NCI-H2029 treated with DMSO at 0.1 percent for 48 hours (cell line): ENCODE results near the gene KLRG1.

Experiments used
- DNase-seq: peaks from one replicate; lab custom pipeline; 2025; lab: John Stamatoyannopoulos, UW

Gene KLRG1

DNA sequence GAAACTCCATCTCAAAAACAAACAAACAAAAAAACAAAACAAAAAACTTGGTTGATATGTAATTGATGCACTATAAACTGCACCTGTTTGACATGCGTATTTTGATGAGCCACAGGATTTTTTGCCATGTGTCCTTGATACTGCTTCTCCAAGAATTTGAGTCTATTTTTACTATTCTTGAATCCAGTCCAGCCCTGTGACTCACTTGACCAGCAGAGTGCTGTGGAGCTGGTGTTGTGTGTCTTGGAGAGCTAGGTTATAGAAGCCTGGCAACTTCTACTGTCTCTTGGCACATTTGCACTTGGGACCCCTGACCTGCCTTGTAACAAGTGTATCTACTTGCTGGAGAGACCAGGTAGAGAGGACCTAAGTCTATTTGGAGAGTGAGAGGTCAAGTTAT lies 52.0 kb downstream of the KLRG1 start:
- DNase-seq: no peak

DNA sequence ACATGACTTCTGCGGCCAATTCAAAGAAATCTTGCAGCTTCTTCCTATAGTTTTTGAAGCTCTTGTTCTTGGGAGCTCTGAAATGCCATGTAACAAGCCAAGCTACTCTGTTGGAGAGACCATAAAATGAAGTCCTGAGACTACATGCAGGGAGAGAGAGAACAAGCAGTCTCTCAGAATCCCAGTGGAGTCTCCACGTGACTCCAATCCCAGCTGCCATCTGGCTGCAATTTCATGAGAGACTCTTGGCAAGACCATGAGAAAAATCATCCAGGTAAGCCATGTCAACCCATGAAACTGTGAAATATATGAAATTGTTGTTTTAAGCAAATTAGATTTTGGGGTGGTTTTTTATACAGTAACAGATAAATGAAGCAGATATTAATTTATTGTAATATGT lies 54.4 kb downstream of the KLRG1 start:
- DNase-seq: no peak

DNA sequence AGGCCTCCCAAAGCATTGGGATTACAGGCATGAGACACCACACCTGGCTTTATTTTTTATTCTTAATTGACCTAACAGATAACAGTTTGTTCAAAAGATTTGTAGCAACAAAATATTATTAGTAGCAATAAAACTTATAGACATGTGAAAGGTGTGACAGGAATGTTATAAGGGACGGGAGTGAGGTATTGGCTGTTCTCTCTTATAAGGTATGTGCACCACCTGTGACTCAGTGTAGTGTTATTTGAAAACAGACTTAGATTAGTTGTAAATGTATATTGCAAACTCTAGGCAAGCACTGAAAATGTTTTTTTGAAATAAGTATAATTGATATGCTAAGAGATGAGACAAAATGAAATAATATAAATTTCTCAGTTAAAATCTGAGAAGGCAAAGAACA lies 57.8 kb downstream of the KLRG1 start:
- DNase-seq: no peak

DNA sequence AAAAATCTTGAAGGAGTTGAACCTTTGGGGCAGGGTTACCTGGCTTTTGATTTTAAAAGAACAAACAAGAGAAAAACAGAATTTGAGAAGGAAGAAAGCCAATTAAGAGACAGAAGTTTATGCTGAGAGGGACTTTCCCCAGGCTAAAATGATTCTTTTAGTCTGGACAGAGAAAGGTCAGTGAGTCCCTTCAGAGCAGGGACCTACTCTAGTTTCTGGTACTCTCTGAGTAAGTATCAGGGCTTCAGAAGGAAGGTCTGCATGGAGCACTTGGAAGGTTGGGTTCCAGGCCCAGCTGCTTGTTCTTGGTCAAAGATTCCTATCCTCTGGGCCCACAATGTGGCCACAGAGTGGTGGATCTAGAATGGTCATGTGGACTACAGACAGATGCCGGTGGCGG lies 59.6 kb downstream of the KLRG1 start:
- DNase-seq: no peak

DNA sequence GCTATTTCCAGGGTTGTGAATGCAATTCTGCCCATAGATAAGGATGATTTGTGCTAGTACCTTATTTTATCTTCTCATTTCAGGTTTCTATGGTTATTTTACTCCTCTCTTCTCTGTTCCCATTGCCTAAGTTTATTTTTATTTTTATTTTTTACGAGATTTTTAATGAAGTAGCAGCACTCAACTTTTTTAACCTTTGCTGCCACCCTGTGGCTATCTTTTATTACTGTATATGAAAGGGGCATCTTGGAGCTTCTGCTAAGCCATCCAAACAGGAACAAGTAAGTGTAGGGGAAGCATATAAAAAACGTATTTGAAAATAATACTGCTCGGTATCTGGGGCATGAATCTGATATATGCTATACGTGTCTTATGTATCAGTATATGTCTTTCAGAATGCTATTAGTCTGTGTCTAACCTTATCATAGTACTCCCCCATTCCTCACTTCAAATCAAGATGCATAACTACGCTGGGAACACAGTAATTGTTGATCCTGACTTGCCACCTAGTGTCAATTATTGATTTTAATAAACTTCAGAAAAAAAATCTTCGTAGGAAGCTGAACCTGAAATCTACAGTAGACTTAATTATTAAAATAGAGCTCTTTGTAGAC lies 60.3 kb downstream of the KLRG1 start:
- DNase-seq: no peak

DNA sequence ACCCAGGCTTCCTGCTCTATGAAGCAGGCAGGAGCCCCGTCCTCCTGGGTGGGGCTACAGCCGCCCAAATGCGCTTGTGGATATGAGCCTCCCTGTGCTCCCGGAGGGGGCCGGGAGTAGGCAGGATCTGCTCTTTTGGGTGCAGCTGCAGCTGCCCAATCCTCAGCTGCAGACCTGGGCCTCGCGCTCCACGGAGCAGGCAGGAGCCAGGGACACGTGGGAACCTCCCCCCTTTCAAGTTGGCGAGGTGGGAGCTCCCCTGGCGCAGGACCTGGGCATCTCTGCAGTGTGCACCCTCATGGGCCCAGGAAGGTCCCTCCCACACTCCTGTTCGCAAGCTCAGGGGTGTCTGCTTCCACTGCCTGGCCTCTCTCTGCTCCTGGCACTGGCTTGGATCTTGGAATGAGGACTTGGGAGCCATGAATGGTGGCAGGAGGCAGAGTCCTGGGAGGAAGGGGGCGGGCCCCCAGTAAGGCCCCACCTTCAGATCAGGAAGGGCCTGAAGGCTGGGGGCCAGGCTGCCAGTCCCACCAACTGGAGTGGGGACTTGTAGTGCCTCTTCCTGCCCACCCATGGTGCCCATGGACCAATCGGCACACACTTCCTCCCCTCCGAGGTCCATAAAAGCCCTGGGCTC lies 61.3 kb downstream of the KLRG1 start:
- no peak for DNase-seq

DNA sequence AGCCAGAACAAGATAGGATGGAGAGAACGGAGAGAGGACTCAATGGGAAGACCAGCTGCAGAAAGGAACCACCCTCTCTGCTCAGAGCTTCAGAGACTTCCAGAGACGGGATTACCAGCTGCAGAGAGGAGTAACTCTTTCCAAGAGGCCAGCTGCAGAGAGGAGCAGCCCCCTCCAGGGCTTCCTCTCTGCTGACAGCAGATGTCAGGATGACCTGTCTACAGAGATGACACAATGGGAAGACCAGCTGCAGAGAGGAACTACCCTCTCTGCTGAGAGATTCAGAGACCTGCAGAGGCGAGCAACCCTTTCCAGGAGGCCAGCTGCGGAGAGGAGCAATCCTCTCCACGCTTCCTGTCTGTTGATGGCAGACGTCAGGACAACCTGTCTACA lies 61.8 kb downstream of the KLRG1 start:
- DNase-seq: no peak

DNA sequence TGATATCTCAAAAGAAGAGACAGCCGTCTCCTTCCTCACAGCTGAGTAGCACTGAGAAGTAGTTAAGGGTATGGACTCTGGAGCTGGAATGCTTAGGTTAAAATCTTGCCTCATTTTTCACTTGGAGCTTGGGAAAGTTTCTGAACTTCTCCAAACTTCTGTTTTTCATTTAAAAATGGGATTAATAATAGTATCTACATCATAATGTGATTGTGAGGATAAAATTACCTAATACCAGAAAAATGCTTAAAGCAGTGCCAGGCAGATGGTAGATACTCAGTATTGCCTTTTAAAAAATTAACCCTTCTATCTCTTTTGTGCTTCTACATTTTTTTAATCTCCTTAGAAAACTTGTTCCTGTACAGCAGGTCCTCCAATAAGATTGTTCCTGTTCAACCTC lies 63.3 kb downstream of the KLRG1 start:
- no peak for DNase-seq
